DMS 273 (cell line): ENCODE data around the gene SETBP1.

Source experiments
- DNase-seq: peaks from one replicate; lab custom pipeline; 2025; ENCODE audit not compliant: unreplicated experiment; lab: John Stamatoyannopoulos, UW

Gene SETBP1

GRCh38 chr18:44730803-44731529, 50.3 kb downstream of the SETBP1 start:
- DNase-seq: no peak

- DNase-seq: no peak
These were observed 51.0 kb downstream of the SETBP1 start for GRCh38 chr18:44731530-44732237.

GRCh38 chr18:44732238-44732563, 51.5 kb downstream of the SETBP1 start:
- no peak for DNase-seq

GRCh38 chr18:44732599-44732998, 51.9 kb downstream of the SETBP1 start:
- peak; percentile 39 for DNase-seq

DNA sequence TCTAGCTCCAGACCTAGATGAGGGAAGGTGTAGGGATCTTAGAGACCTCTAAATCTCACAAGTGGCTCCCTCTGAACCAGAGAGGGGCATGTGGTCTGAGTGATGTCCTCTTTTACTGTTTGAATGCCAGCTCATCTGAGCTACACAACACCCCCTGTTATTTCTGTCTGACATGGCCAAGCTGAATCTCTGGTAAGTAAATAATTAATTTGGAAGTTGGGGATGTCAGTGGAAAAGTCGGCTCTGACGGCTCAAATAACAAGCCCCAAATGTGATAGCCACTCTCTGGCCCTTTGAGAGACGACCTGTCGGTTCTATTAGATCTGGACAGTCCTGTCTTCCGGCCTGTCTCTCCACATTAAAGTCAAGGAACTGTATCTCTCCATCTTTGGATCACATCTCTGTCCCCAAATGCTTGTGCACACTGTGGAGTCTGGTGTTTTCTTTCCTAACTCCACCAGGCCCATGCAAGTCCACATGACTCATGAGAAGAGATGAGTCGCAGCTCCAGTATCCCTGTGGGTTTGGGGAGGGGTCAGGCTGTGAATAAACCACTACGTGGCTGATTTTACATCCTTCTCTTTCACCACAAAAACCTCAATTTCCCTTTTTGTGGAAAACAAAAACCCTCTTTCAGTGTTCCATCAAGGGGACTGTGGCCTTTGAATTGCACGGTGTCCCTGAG, 52.5 kb downstream of the SETBP1 start:
- DNase-seq: peak; percentile 13

- DNase-seq: no peak
These were observed 53.2 kb downstream of the SETBP1 start for GRCh38 chr18:44733754-44734465.

GRCh38 chr18:44735096-44735495, 54.4 kb downstream of the SETBP1 start:
- no peak for DNase-seq

GRCh38 chr18:44736664-44737380, 56.1 kb downstream of the SETBP1 start:
- DNase-seq: no peak

GRCh38 chr18:44737623-44738022, 56.9 kb downstream of the SETBP1 start:
- no peak for DNase-seq

- DNase-seq: no peak
These were observed 59.3 kb downstream of the SETBP1 start for GRCh38 chr18:44740000-44740399.

GRCh38 chr18:44741085-44741484, 60.4 kb downstream of the SETBP1 start:
- peak; percentile 44 for DNase-seq

DNA sequence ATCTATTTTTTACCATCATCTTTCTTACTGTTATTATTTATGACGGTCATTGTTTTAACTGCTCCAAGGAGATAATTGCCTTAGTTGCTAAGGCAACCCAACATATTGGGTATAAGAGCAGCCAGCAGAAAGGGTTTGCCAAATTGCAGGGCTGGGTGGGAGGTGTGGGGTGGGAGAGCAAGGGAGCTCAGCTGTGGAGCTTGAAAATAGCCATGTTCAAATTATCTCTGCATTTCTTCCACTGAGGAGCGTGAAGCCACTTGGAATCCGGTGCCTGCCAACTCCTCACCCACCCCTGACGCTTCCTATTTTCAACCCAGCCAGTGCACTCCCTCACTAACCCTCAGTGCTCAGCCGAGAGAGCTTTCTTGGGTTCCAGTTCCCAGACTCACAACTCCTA, 60.8 kb downstream of the SETBP1 start:
- peak; percentile 58 for DNase-seq

GRCh38 chr18:44742126-44742525, 61.4 kb downstream of the SETBP1 start:
- DNase-seq: peak; percentile 48

DNA sequence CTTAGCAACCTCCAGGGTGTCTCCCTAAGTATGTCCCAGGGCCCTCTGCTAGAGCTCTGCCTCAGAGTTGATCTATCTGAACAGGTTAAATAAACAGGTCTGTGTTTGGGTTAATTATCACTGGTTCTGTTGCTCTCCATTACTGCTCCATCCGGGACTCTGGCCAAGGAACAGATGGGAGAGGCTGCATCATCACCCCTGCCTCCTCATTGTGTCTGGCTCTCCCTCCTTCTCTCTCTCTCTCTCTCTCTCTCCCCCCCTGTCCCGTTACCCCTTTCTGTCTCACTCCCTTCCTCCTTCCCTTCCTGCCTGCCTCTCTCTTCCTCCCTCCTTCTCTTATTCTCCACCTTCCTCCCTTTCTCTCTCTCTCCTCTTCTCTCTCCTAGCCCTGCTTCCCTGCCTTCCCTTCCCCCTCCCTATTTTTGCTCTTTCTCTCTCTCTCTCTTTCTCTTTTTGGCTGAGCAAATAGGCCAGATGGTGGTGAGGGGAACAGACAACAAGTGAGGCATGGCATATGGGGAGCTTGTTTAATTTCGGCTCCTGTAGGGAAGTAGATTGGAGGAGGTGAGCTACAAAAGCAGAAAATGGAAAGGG, 62.1 kb downstream of the SETBP1 start:
- DNase-seq: peak; percentile 97

GRCh38 chr18:44743631-44744030, 62.9 kb downstream of the SETBP1 start:
- DNase-seq: peak; percentile 68

- DNase-seq: peak; percentile 57
These were observed 63.8 kb downstream of the SETBP1 start for GRCh38 chr18:44744161-44745121.

- DNase-seq: no peak
These were observed 66.5 kb downstream of the SETBP1 start for GRCh38 chr18:44747157-44747556.

DNA sequence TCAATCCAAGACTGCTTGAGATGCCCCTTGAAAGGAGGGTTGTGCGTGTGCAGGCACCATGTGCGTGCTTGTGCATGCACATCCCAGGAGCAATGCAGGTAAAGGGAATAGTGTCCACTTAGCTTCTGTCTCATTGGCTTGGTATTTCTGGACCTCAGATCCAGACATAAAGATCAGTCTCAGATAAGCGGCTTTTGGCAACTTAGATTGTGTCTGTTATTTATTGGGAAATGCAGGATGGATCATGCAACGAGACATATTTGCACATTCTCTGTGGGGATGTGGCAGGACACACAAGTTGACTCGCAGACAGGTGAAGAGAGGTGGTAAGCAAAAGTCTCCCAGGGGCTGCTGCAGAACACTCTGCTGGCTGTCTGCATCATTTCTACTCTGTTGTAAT, 67.9 kb downstream of the SETBP1 start:
- DNase-seq: no peak

GRCh38 chr18:44750774-44751173, 70.1 kb downstream of the SETBP1 start:
- DNase-seq: no peak
